IMR-90 (cell line): ENCODE measurements around the gene HOXC12. TPM values are rescaled to one million over a fixed set of nuclear protein-coding genes. Genes with fewer than 3 reads are reported as not detected.

Experiments used
- ATAC-seq: fragments of 200-7000 bp; cut with Tn5 transposase; 2 replicates; pipeline ENCODE4 v1.9.1; 2020; ENCODE audit warnings: low read depth, mild to moderate bottlenecking, moderate library complexity
- BruUV-seq: library from RNA; stranded (reverse); fragments of 400-500 nt; replicated peaks from 2 replicates; lab custom pipeline; 2021; lab: Mats Ljungman, UMichigan
- CTCF ChIA-PET: fragments of 300-600 bp; formaldehyde crosslinking; extraction: SDS; loops from one replicate; lab custom pipeline; 2021; ENCODE audit warnings: antibody characterized with exemption; lab: Yijun Ruan, JAX
- POLR2A ChIA-PET: fragments of 300-600 bp; sonication (Branson Sonifier 250); formaldehyde crosslinking; loops from one replicate; lab custom pipeline; 2022; ENCODE audit warnings: antibody characterized with exemption; ENCODE audit not compliant: unreplicated experiment; lab: Charles Lee
- DNase-seq: peaks from one replicate; pipeline ENCODE4 v3.0.0; 2013
- H2AFZ ChIP-seq: replicated peaks from 2 replicates; pipeline ENCODE3; 2013; ENCODE audit warnings: low read length, mild to moderate bottlenecking; ENCODE audit not compliant: poor library complexity
- H2AK5ac ChIP-seq: 2 replicates; pipeline ENCODE4 v1.6.1; 2013; ENCODE audit warnings: low read depth, low read length, inconsistent platforms
- H2AK9ac ChIP-seq: replicated peaks from 2 replicates; pipeline ENCODE3; 2013; ENCODE audit warnings: mild to moderate bottlenecking, low read depth, low read length, moderate library complexity; ENCODE audit not compliant: poor library complexity
- H2BK120ac ChIP-seq: 2 replicates; pipeline ENCODE4 v1.6.1; 2013; ENCODE audit warnings: low read depth, low read length, inconsistent platforms
- H2BK15ac ChIP-seq: 3 replicates; pipeline ENCODE4 v1.6.1; 2013; ENCODE audit warnings: low read depth, low read length, inconsistent platforms
- H2BK20ac ChIP-seq: 2 replicates; pipeline ENCODE4 v1.6.1; 2013; ENCODE audit warnings: low read depth, mild to moderate bottlenecking, inconsistent platforms, low read length, moderate library complexity
- H2BK5ac ChIP-seq: 2 replicates; pipeline ENCODE4 v1.6.1; 2013; ENCODE audit warnings: mild to moderate bottlenecking, low read depth, low read length, inconsistent platforms; ENCODE audit not compliant: poor library complexity, severe bottlenecking
- H3K14ac ChIP-seq: replicated peaks from 2 replicates; pipeline ENCODE4 v1.6.1; 2013; ENCODE audit warnings: low read depth, low read length, inconsistent platforms
- H3K18ac ChIP-seq: 2 replicates; pipeline ENCODE4 v1.6.1; 2013; ENCODE audit warnings: low read depth, low read length, control low read depth
- H3K23ac ChIP-seq: 2 replicates; pipeline ENCODE4 v1.6.1; 2013; ENCODE audit warnings: low read depth, low read length, inconsistent platforms
- H3K27ac ChIP-seq: 2 replicates; pipeline ENCODE4 v1.5.1; 2013; ENCODE audit warnings: mild to moderate bottlenecking, control low read depth, low read length; ENCODE audit not compliant: insufficient read depth
- H3K27me3 ChIP-seq: 2 replicates; pipeline ENCODE4 v1.6.1; 2013; ENCODE audit warnings: low read length; ENCODE audit not compliant: control insufficient read depth, insufficient read depth
- H3K36me3 ChIP-seq: 2 replicates; pipeline ENCODE4 v1.6.1; 2013; ENCODE audit warnings: low read length, mixed read lengths; ENCODE audit not compliant: control insufficient read depth, insufficient read depth
- H3K4ac ChIP-seq: 2 replicates; pipeline ENCODE4 v1.6.1; 2013; ENCODE audit warnings: low read depth, low read length, inconsistent platforms
- H3K4me1 ChIP-seq: 2 replicates; pipeline ENCODE4 v1.6.1; 2013; ENCODE audit warnings: low read length, mixed read lengths; ENCODE audit not compliant: control insufficient read depth, insufficient read depth
- H3K4me2 ChIP-seq: 2 replicates; pipeline ENCODE4 v1.6.1; 2013; ENCODE audit warnings: low read depth, mild to moderate bottlenecking, control low read depth, low read length, moderate library complexity
- H3K4me3 ChIP-seq: 2 replicates; pipeline ENCODE4 v1.5.1; 2013; ENCODE audit warnings: low read depth, mild to moderate bottlenecking, control low read depth, low read length, moderate library complexity; ENCODE audit not compliant: insufficient read depth
- H3K56ac ChIP-seq: 2 replicates; pipeline ENCODE4 v1.6.1; 2013; ENCODE audit warnings: low read length, inconsistent platforms; ENCODE audit not compliant: insufficient read depth; ENCODE audit errors: extremely low read depth
- H3K79me1 ChIP-seq, 2 experiments: 2 replicates each; pipeline ENCODE4 v1.6.1; 2013; ENCODE audit warnings: low read length in 2 of 2, inconsistent platforms in 1 of 2, low read depth in 1 of 2
- H3K9ac ChIP-seq: 2 replicates; pipeline ENCODE4 v1.6.1; 2013; ENCODE audit warnings: low read depth, low read length, control low read depth
- H3K9me1 ChIP-seq: 2 replicates; pipeline ENCODE4 v1.6.1; 2013; ENCODE audit warnings: low read length, inconsistent platforms; ENCODE audit not compliant: insufficient read depth
- H3K9me3 ChIP-seq: 2 replicates; pipeline ENCODE4 v1.6.1; 2013; ENCODE audit warnings: low read length; ENCODE audit not compliant: control insufficient read depth, insufficient read depth
- H4K20me1 ChIP-seq: 2 replicates; pipeline ENCODE4 v1.6.1; 2013; ENCODE audit warnings: low read length, inconsistent platforms; ENCODE audit not compliant: insufficient read depth
- H4K5ac ChIP-seq: 2 replicates; pipeline ENCODE4 v1.6.1; 2013; ENCODE audit warnings: mild to moderate bottlenecking, low read depth, low read length, control low read depth
- H4K8ac ChIP-seq, 2 experiments: 2 replicates each; pipeline ENCODE4 v1.6.1; 2013; ENCODE audit warnings: low read depth in 2 of 2, low read length in 2 of 2, control low read depth in 1 of 2, inconsistent platforms in 1 of 2
- H4K91ac ChIP-seq: 2 replicates; pipeline ENCODE4 v1.6.1; 2013; ENCODE audit warnings: low read depth, low read length, inconsistent platforms; ENCODE audit not compliant: insufficient read depth
- CEBPB ChIP-seq: IDR thresholded peaks from 2 replicates; pipeline ENCODE4 v1.6.1; 2012; ENCODE audit warnings: low read depth, low read length, improper control_type of control experiment
- CHD1 ChIP-seq: IDR thresholded peaks from 2 replicates; pipeline ENCODE4 v1.6.1; 2012; ENCODE audit warnings: low read depth, low read length, improper control_type of control experiment
- ELK1 ChIP-seq: fragments of 150-350 bp; IDR thresholded peaks from 2 replicates; pipeline ENCODE4 v1.6.1; 2016; ENCODE audit warnings: low read depth, mild to moderate bottlenecking, low read length, moderate library complexity, borderline replicate concordance
- MAZ ChIP-seq: IDR thresholded peaks from 2 replicates; pipeline ENCODE4 v1.6.1; 2012; ENCODE audit warnings: low read depth, mild to moderate bottlenecking, low read length, improper control_type of control experiment, moderate library complexity, borderline replicate concordance
- NFE2L2 ChIP-seq: fragments of 150-350 bp; IDR thresholded peaks from 2 replicates; pipeline ENCODE4 v1.6.1; 2016; ENCODE audit warnings: low read depth, mild to moderate bottlenecking, low read length
- RCOR1 ChIP-seq: IDR thresholded peaks from 2 replicates; pipeline ENCODE4 v1.6.1; 2012; ENCODE audit warnings: mild to moderate bottlenecking, low read length, improper control_type of control experiment; ENCODE audit not compliant: insufficient replicate concordance
- SMC3 ChIP-seq: fragments of 150-350 bp; IDR thresholded peaks from 2 replicates; pipeline ENCODE4 v1.6.1; 2016; ENCODE audit warnings: low read depth, mild to moderate bottlenecking, antibody characterized with exemption, low read length, moderate library complexity
- WGBS, 2 experiments: methylation state at CpG; one replicate each; pipeline versions ENCODE4 v1.1.5 to v1.1.7; 2013; ENCODE audit warnings: missing lambda C conversion rate in 2 of 2; ENCODE audit not compliant: insufficient read length in 1 of 2; ENCODE audit errors: extremely low coverage in 2 of 2; 5-methylcytosine and 5-hydroxymethylcytosine counted together
- dilution Hi-C: fragments of 300-500 bp; cut with HindIII; formaldehyde crosslinking; loops from one replicate; pipeline ENCODE4 v1.14.3; 2018; ENCODE audit warnings: low sequenced_read_pairs; ENCODE audit not compliant: unreplicated experiment
- in situ Hi-C: fragments of 300-500 bp; cut with MboI; formaldehyde crosslinking; loops from 3 replicates; pipeline ENCODE4 v1.14.3; 2019; ENCODE audit warnings: low sequenced_read_pairs, inconsistent platforms, mixed read lengths
- intact Hi-C: fragments of 100-400 bp; cut with micrococcal nuclease; formaldehyde crosslinking; loops from 2 replicates; pipeline ENCODE4 v1.10.0; 2022
- polyA plus RNA-seq, 3 experiments: library from polyadenylated mRNA; depleted of rRNA; stranded (reverse); fragments of >200 nt; gene quantifications; 2 replicates each; pipeline ENCODE4 v1.2.3, GENCODE V29; 2012; ENCODE audit warnings: low replicate concordance in 1 of 3
- total RNA-seq: library from RNA; depleted of rRNA; stranded (reverse); fragments of >200 nt; gene quantifications from 2 replicates; pipeline ENCODE4 v1.2.3, GENCODE V29; 2012
- TF ChIP-seq, protein P1 (sequence below): fragments of 150-350 bp; IDR thresholded peaks from 2 replicates; pipeline ENCODE4 v1.6.1; 2017; ENCODE audit warnings: mild to moderate bottlenecking, antibody characterized with exemption, low read length, low read depth

HOXC12 gene
- total and polyA plus RNA-seq, 2 of the 4 experiments (the other 2 are of a cell fraction) = not detected

GRCh38 chr12:53995378-53996239 is 40.9 kb downstream of the HOXC12 start (continued):
- TF ChIP-seq MAZ = no peak
- no peak for TF ChIP-seq CHD1

DNA sequence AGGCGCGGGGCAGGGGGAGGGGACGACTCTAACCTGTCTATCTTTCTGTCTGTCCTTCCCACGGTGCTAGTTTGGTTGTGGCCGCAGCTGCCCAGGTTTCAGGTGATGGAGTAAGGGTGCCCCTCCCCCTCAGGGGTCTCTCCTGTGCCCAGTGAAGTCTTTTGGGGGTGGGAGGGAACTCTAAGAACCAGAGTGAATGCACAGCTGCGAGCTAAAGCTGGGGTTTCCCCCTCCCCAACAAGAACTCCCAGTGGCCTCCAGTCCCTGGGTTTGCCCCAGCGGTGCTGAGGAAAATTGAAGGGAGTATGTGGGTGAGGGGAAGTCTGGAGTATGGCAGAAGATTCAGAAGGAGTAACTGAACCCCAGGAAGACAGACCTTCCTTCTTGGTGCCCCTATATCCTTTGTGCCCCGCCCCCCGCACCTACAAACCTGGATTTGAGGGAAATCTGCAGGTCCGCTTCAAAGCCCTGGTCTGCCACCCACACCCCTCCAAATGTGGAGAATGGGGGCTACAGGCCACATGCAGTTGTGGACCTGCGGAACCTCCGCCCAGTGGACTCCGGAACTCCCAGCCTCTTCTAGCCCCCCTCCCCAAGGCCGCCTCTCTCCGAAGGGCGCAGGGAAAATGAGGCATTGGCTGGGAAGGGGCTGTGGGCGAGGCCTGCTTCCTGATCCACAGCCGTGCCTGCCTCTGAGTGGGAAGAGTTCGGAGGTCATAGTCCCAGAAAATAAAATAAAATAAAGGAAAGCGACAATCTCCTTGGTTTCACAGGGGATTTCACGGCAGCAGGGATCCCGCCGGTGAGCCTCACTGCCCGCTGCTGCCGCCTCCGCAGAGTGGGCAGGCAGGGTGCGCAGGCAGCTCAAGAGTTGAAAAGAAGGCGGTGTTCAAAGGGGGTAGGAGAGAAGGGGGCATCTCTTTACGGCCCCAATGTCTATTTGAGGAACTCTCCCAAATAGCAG is 41.8 kb downstream of the HOXC12 start:
- Histone ChIP-seq H3K18ac (no peak overlapping the region), H3K56ac (no peak overlapping the region), H4K20me1 (no peaks in the 10 kb centered on the region), H2AK9ac (no peak overlapping the region), H2BK120ac (no peak overlapping the region), H3K36me3 (no peaks in the 10 kb centered on the region), H2BK20ac (no peak overlapping the region), H3K9ac (no peak overlapping the region), H2BK5ac (no peak overlapping the region), H3K9me3 (peaks cover 19% of the 10 kb centered on the region), H3K23ac (no peak overlapping the region), H4K91ac (no peak overlapping the region), H3K9me1 (no peaks in the 10 kb centered on the region), H2AFZ (no peak overlapping the region), H4K8ac (no peak overlapping the region), H3K4me1 (peaks cover 2% of the 10 kb centered on the region; the same call in 1 of the 2 replicates), H3K79me1 (no peaks in the 10 kb centered on the region), H3K4ac (no peak overlapping the region), H2BK15ac (no peak overlapping the region), H2AK5ac (no peak overlapping the region), H3K27ac (no peak overlapping the region), H3K4me3 (no peak overlapping the region), H3K4me2 (no peak overlapping the region; the same call in 1 of the 2 replicates), H4K5ac (no peak overlapping the region), H3K14ac (no peak overlapping the region), H3K27me3 (peaks cover 98% of the 10 kb centered on the region)
- TF ChIP-seq, protein P1, sequence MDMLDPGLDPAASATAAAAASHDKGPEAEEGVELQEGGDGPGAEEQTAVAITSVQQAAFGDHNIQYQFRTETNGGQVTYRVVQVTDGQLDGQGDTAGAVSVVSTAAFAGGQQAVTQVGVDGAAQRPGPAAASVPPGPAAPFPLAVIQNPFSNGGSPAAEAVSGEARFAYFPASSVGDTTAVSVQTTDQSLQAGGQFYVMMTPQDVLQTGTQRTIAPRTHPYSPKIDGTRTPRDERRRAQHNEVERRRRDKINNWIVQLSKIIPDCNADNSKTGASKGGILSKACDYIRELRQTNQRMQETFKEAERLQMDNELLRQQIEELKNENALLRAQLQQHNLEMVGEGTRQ = no peak
- TF ChIP-seq NFE2L2 = no peak
- TF ChIP-seq CEBPB = no peak
- TF ChIP-seq RCOR1 = no peak
- no peak for TF ChIP-seq ELK1
- TF ChIP-seq CHD1 = no peak
- TF ChIP-seq SMC3 = no peak
- no peak for TF ChIP-seq MAZ
- POLR2A ChIA-PET = no interaction called here
- in situ Hi-C loops (loop anchor here (10.0 kb wide), 2 partner anchors 232 to 378 kb away; no protein-coding TSS in a partner anchor), intact Hi-C loops (no loop called here), dilution Hi-C loops (no loop called here)
- BruUV-seq = no TSS peak
- WGBS, 2 experiments = 51% methylated on average over 4 of the region's 29 CpGs; no CpG with 5 or more reads in 1 of the 2 experiments
- CTCF ChIA-PET = no interaction called here
- no peak for ATAC-seq
- DNase-seq = no peak
